GM19025 (cell line): ENCODE results near the gene OSGEPL1.
"Not testable (repeated sequence)": the region's sequence is repeated elsewhere in the genome, so short reads cannot be mapped to it uniquely, and the experiment has no call there.

ENCODE experiments used
- ATAC-seq: cut with Tn5 transposase; IDR thresholded peaks from one replicate; pipeline ENCODE4 v1.9.1; 2021; ENCODE audit warnings: mild to moderate bottlenecking, low read depth, moderate library complexity; ENCODE audit not compliant: unreplicated experiment

The OSGEPL1 gene, protein sequence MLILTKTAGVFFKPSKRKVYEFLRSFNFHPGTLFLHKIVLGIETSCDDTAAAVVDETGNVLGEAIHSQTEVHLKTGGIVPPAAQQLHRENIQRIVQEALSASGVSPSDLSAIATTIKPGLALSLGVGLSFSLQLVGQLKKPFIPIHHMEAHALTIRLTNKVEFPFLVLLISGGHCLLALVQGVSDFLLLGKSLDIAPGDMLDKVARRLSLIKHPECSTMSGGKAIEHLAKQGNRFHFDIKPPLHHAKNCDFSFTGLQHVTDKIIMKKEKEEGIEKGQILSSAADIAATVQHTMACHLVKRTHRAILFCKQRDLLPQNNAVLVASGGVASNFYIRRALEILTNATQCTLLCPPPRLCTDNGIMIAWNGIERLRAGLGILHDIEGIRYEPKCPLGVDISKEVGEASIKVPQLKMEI

DNA sequence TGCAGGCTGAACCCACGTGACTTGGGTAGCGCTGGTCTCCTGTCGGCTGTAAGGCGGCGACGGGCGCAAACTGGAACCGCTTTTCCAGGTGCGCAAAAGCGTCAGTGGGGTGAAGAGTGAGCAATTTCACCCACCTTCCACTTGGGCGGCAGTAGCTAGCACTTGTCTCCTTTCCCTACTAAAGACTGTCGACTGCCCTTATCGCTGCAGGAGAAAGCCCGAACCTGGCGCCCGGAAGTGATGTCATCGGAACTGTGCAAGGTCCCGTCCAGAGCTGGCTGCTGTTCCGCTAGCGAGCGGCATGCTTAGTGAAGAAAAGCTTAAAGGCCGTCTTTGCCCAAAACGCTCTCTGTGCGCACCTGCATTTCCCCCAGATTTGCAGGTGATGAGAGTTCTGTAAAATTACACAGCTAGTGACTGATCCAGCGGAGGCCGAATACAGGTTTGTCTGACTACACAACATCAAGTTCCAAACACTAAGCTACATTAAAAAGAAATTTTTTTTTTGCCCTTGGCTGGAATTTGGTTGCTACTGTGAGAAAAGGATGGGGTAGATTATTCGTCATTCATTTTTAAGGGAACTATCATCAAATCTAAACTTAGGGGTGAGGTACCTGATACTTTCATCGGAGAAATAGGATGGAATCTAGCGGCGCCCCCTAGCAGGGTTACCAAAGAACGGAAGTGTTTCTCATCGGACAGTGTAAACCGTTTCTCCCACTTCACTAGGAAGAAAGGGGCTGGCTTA lies at the start of gene OSGEPL1:
OSGEPL1 (minus strand) TSS at position 242 of the 748 bp plus-strand sequence. CDS start 1,152 bp downstream, outside the sequence.
- peak; percentile 94 for ATAC-seq

DNA sequence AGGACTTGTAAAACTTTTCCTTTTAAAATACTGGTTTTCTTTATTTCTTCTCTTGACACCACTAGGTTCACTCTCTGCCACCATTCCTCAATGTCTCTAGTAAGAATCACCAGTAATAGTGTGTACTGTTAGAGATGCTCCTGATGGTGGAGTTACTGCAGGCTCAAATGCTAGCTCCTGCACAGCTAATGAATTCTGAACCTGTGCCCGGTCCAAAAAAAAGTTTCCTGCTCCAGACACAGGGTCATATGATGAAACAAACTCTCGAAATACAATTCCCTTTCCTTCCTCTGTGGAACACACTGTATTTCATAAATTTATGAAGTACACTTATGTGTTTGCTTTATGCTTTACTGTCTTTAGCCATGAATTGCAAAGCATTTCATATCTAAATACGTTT lies 40.8 kb upstream of the OSGEPL1 start:
- ATAC-seq: no peak

DNA sequence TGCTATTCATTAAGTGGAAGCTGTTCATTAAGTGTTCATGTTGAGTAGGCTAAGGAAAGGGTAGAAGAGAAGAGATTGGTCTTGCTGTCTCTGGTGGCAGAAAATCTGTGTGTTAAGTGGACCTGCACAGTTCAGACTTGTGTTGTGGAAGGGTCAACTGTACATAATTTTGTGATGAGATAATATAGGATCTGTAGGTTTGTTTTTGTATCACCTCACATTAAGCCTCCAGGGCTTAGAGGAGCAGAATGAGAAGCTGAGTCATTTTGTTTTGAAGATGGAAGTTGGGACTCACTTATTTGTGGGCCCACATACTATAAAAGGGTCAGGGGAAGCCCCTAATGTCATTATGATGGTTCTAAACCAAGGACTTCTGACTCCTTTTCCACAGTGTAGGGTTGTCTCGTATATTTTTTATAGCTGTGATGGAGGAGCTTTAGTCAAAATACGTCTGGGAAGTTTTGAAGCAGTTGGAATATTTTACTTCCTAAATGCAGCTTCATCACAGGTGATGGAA lies 39.9 kb upstream of the OSGEPL1 start:
- ATAC-seq: no peak

DNA sequence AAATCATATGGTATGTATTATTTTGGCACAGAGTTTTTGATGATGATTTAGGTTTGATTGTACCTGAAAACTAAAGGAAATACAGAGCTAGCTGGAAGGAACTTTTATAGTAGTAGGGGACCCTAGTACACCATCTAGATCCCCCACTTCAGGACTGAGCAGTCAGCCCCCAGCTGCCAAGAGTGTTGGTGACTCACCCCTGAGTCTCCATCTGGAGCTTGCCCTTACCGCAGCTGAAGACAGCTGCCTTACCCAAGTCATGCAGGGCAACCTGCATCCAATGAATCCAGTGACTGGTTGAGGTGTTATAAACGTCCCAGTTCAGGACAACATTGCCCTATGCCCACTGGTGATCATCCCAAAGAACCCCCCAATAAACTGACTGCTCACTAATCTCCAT lies 36.9 kb upstream of the OSGEPL1 start:
- no peak for ATAC-seq

DNA sequence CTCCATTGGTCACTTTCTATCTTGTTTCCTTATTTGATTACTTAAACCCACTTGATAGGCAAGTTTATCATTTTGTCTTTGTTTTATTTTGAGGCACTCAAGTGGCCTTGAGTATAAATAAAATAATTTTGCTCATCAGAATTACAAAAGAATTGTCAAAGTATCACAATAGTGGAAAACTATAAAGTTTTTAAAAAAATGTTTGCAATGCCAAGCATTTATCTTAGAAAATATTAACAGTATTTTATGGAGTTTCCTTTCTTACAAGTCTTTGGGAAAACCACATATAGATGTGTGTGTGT lies 36.4 kb upstream of the OSGEPL1 start:
- ATAC-seq: no peak

DNA sequence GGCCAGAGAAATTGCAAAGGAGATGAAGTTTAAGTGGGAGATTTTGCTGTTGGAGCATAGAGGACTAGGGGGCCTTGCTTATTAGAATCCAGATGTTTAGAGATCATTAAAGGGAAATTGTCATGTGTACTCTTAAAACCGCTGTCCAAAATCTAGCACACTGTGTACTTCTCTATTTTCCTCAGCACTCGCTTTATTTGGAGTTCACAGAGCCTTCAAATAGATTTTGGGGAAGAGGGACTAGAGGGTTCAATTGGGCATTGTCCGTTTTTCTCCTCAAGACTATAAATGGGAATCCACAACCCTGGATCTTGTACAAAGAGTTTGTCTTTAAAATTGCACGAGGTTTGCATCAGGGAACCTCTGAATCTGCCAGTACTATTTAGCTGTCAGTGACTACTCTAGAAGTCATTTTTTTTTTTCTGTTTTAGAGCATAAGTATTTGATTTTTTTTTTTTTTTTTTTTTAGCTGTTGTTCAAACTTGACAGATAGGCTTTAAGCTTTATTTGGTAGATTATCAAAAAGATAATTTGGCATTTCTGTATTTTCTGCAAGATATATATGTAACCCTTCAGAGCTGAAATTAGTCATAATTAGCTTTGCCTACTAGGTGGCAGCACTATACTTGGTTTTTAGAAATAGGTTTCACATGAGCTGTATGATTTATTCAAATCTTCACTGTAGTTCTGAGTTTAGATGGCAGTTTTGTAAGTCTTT lies 35.9 kb upstream of the OSGEPL1 start:
- no peak for ATAC-seq

DNA sequence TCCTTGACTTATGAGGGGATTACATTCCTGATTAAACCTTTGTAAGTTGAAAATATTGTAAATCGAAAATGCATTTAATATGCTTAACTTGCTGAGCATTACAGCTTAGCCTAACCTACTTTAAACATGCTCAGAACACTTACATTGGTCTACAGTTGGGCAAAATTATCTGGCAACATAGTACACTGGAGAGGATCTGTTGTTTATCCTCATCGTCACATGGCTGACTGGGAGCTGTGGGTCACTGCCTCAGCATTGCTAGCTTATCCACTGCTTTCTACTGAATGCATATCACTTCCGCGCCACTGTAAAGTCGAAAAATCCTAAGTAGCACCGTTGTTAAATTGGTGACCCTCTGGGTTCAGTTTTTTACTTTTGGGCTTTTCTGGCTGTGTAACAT lies 35.3 kb upstream of the OSGEPL1 start:
- no peak for ATAC-seq

DNA sequence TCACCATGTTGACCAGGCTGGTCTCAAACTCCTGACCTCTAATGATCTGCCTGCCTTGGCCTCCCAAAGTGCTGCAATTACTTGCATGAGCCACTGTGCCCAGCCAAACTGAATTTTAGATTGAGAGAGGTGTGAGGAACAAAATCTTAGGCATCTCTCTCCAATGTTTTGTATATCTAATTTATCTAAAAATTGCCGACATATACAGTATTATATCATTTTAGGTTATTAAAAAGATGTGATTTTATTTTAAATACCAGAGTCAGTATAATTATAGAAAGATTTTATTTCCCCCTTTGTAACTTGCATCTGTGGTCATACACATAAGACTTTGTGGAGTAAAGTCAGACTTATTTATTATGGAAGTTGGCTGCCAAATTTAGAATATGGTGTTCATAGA lies 31.7 kb upstream of the OSGEPL1 start:
- no peak for ATAC-seq

DNA sequence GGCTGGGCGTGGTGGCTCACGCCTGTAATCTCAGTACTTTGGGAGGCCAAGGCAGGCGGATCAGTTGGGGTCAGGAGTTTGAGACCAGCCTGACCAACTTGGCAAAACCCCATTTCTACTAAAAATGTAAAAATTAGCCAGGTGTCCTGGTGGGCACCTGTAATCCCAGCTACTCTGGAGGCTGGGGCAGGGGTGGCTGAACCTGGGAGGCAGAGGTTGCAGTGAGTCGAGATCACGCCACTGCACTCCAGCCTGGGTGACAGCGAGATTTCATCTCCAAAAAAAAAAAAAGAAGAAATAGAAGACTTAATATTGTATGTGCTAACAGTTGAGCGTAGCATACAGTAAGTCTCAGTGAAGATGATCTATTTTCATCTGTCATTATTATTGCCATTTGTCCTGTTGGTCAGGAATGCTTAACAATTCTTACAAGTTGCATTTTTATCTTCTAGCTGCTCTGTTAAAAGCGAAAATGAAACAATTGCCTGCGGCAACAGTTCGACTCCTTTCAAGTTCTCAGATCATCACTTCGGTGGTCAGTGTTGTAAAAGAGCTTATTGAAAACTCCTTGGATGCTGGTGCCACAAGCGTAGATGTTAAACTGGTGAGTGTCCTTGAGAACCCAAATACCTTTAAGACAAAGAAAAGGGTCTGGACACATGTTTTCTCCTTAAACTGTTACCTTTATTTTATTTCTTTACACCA lies 28.9 kb upstream of the OSGEPL1 start:
- ATAC-seq: no peak

DNA sequence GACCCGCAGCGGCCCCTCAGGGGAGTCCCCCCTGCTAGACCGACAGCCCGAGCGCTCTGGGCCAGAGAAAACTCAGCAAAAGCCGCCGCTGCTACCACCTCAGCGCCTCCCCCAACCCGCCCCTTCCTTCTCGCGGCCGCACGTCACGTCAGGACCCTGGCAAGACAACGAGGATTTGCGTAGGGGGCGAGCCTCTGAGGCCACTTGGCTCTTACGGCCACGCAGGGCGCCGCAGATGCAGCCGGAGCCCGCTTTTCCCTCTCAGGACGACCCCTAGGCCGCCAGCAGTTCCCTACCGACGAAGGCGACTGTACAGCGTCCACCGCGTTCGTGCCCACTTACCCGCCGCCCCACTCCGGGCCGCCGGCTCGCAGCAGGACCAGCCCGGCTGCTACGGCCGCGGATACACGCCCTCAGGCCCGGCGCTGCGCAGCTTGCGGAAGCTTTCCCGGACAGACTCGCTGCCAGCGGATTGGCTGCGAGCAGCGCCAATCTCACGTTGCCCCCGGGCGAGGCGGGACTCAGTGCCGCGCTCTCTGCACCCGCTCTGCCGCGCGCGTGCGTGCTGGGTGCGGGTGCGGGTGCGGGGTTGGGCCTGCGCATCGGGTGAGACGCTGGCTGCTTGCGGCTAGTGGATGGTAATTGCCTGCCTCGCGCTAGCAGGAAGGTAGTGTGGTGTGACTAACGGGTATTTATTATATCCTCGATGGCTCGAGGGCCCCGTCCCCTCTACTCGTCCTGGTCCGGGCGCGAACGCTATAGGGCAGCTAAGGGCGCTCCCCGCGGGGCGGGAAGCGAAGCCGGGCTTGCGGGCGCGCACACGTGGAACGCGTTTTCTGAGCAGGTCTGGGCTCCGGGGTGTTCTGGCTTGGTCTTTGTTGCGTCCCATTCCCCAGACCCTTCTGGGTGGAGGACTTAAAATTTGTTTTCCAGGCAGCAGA lies 21.6 kb upstream of the OSGEPL1 start, which contains the start of the genes ORMDL1 and PMS1:
ORMDL1 (minus strand) TSS at position 413 of the 941 bp plus-strand sequence. CDS start 1,744 bp downstream, outside the sequence.
PMS1 (plus strand) TSS at position 524 of the 941 bp plus-strand sequence. CDS start 7,360 bp downstream, outside the sequence.
- ATAC-seq: peak; percentile 94

DNA sequence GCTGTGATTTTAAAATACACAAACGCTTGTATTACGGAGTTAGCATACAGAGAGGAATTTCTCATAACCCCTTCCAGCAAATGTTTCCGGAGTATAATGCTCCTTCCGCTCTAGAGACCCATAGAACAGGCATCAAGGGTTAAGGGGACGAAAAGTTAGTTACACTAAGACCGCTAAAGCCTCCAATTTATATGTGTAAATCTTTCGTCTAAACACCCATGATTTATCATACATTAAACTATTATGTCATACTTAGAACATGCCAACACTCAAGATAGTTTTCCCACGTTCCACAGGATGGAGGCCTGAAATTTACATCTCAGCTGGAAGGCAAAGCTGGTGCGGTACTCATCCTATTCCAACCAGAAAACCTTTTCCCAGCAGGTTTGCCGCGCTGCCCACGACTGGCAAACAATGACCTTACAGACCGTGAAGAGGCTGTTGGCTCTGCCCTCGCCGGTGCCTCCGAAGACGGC lies 20.9 kb upstream of the OSGEPL1 start:
- ATAC-seq: no peak

DNA sequence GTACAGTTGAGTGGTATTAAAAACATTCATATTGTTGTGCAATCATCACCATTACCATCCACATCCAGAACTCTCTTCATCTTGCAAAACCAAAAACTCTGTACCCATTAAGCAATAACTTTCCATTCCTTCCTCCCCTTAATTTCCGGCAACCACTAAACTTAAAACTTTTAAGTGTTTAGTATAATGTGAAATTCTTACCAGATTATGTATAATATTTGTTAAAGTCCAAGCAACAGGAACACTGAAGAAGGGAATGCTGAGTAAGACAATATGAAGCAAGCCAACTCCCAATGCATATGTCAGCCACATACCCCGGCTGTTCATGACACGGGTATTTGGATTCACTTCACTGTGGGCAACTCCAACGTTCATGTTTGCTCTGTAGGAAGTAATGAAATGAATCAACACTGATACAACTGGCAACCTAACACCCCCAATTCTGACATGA lies 19.7 kb upstream of the OSGEPL1 start:
- ATAC-seq: no peak

DNA sequence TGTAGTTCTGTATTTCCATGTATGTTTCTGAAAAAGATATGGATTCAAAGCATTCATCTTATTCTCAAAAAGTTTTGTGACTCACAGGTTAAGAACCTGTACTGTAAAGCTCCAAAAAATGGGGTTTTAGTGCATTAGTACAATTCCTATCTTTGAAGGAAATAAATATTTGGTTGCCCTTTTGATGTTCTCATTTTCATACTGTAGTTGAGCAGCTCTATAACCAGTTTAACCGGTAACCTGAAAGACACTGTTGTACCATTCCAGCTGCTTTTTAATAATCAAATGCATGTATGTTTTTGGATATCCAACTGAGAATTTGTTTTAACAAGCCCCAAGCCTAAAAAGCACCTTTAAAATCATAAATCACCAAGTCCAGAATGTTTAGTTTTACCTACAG lies 9.6 kb upstream of the OSGEPL1 start:
- ATAC-seq: no peak

DNA sequence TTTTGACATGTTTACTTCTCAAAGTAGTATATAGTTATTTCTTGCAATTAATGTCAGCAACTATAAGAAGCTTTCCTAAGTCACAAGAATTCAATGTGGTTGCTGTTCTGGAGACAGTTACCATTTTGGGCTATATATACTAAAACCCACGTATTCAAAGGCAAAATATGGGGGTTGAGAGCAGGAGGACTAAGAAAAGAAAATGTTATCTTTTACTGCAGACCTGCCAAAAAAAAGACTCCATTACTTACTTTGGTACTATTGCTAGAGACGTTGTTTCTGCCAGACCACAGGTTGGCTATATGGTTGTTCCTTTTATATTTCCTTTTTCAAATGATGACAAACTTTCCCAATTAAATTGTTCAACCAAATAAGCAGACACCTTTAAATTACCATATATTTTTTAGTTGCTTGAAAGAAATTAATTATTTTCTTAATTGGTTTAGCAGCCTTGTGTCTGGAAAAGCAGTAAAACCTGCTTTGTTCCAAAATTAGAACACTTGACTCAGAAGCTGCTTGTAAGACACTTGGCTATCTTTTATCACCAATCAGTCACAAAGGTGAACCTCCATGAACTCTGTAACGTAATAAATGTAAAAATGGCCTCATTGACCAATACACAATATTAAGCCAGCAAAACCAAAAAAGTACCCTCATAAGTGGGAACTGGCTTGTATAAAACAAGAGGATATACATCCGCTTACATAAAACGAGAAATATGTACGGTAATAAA lies 8.2 kb upstream of the OSGEPL1 start:
- ATAC-seq: no peak

DNA sequence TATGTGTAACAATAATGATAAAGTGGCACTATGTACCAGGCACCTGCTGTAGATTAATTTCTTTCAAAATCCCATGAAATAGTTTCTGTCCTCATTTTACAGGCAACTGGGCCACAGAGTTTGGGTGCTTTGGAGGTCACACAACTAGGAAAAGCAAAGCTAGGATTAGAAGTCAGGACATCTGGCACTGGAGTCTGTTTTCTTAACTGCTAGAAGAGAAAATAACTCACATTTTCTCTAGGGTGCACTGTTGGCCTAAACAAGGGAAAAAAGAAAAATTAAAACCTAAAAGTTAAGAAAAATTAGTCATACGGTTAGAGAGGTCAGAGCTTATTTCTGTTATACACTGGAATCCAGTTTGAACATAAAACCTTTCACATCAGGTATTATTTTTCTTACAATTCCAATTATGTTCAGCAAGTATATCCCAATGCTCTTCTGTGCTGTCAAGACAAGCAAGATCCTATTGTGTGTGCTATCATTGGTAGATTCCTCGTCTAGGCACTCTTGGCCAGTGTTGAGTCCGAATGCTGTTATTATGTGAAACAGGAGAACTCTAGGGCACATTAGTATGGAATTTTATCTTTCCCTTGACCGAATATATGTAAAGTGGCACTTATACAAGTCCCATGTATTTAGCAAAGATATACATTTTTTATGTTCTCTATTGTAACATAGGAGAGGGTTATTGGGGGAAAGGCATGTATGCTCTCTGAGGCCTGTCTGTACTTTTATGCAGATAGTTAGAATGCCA lies 1.5 kb upstream of the OSGEPL1 start:
- ATAC-seq: no peak

DNA sequence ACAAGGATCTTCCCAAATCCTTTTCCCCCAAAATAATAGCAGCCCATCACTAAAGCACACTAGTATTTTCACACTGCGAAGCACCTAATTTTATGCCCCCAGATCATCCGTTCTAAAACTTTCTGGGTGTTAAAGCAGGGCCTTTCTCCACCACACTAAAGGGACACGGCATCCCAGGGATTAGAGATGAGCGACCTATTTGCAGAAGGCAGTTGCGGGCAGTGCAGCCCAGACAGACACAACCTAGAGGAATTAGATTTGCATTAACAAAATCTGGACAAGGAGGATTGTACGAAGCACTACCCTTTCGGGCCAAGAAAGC lies 402 bp downstream of the OSGEPL1 start:
- ATAC-seq: no peak

DNA sequence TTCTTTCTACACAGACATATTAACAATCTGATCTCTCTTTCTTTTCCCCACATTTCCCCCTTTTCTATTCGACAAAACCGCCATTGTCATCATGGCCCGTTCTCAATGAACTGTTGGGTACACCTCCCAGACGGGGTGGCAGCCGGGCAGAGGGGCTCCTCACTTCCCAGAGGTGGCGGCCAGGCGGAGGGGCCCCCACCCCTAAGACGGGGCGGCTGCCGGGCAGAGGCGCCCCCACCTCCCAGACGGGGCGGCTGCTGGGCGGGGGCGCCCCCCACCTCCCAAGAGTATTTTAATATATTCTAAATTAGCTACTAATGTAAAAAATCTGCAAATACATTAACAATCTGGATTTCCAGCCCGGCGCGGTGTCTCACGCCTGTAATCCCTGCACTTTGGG lies 2.4 kb downstream of the OSGEPL1 start:
- not testable (repeated sequence) for ATAC-seq
